Right renal pelvis (tissue), 4 donors: Measurements from ENCODE around the gene LEAP2. TPM values are rescaled to one million over a fixed set of nuclear protein-coding genes. Genes with fewer than 3 reads are reported as not detected.

Experiments
- polyA plus RNA-seq, 4 donors: library from polyadenylated mRNA; unstranded; fragments of 120-200 nt; gene quantifications; one replicate each; pipeline ENCODE4 v1.2.1, GENCODE V29; 2013; ENCODE audit not compliant: insufficient read length in 4 of 4

LEAP2 gene
- polyA plus RNA-seq, 4 donors, result 3.2 to 10.0 (median 6.9) TPM

Other genes with a start within 250 kb of the LEAP2 start
- under 1 TPM in 1 of 4 donors, not detected in 3; 0.14 TPM for gene IL13, start 215.5 kb upstream of the LEAP2 start, polyA plus RNA-seq
- gene IL4, start 199.7 kb upstream of the LEAP2 start, polyA plus RNA-seq, result under 1 TPM in 1 of 4 donors, not detected in 3; 0.09 TPM
- 10 to 100 TPM; 18.6 to 21.2 (median 20.6) TPM for gene KIF3A, start 136.1 kb upstream of the LEAP2 start, polyA plus RNA-seq
- 1 to 10 TPM; 3.1 to 3.7 (median 3.5) TPM for gene CCNI2, start 126.2 kb upstream of the LEAP2 start, polyA plus RNA-seq
- gene SEPTIN8, start 96.4 kb upstream of the LEAP2 start, polyA plus RNA-seq, result 10 to 100 TPM; 75.6 to 90.5 (median 80.4) TPM
- gene SOWAHA, start 60.4 kb upstream of the LEAP2 start, polyA plus RNA-seq, result 1 to 10 TPM; 4.4 to 5.2 (median 5.1) TPM
- gene SHROOM1, start 43.0 kb upstream of the LEAP2 start, polyA plus RNA-seq, result 10 to 100 TPM; 10.8 to 21.8 (median 15.7) TPM
- 1 to 10 TPM; 1.7 to 2.3 (median 1.9) TPM for gene GDF9, start 7.2 kb upstream of the LEAP2 start, polyA plus RNA-seq
- 100 to 1,000 TPM; 193 to 247 (median 222) TPM for gene UQCRQ, start 7.0 kb upstream of the LEAP2 start, polyA plus RNA-seq
- 10 to 100 TPM; 60.7 to 69.9 (median 64.2) TPM for gene AFF4, start 90.0 kb downstream of the LEAP2 start, polyA plus RNA-seq
- 10 to 100 TPM; 27.9 to 37.4 (median 33.9) TPM for gene ZCCHC10, start 152.9 kb downstream of the LEAP2 start, polyA plus RNA-seq
- 100 to 1,000 TPM; 117 to 157 (median 141) TPM for gene HSPA4, start 178.3 kb downstream of the LEAP2 start, polyA plus RNA-seq